ENCODE measurements around the gene NPIPB4.
"Not testable (repeated sequence)": the region's sequence is repeated elsewhere in the genome, so short reads cannot be mapped to it uniquely, and the experiment has no call there.

NPIPB4 gene

GRCh38 chr16:21857656-21858055, at the start of gene NPIPB4:
TSS of gene NPIPB4 (minus strand) at chr16:21857756. CDS start at chr16:21857378, 378 bp downstream.
- DNase-seq, result not testable (repeated sequence)

DNA sequence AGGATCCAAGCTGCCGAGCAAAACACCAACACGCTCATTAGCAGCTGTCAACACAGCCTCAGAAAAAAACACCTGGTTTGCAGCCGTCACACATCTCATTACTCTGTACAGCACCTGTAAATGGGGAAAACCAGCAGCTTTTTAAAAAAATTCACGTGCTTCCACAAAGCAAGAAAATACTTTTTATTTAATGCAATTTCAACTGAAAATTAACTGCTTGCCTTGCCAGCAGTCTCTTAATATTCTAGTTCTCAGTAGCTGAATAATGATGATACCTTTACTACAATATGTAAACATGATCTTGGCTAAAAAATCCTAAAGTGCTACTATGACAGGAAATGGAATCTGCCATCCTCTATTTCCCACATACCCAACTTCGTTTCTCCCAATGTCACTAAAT, 41.4 kb upstream of the NPIPB4 start:
- DNase-seq, result not testable (repeated sequence)

- DNase-seq, result not testable (repeated sequence)
Measured at GRCh38 chr16:21881988-21882387, 24.4 kb upstream of the NPIPB4 start.

DNA sequence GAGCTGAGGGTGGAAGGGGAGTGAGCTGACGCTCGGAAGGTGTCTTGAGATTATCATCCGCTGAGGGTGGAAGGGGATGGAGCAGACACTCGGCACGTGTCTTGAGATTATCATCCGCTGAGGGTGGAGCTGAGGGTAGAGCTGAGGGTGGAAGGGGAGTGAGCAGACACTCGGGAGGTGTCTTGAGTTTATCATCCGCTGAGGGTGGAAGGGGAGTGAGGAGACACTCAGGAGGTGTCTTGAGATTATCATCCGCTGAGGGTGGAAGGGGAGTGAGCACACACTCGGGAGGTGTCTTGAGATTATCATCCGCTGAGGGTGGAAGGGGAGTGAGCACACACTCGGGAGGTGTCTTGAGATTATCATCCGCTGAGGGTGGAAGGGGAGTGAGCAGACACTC, 20.4 kb downstream of the NPIPB4 start:
- DNase-seq, result not testable (repeated sequence)

DNA sequence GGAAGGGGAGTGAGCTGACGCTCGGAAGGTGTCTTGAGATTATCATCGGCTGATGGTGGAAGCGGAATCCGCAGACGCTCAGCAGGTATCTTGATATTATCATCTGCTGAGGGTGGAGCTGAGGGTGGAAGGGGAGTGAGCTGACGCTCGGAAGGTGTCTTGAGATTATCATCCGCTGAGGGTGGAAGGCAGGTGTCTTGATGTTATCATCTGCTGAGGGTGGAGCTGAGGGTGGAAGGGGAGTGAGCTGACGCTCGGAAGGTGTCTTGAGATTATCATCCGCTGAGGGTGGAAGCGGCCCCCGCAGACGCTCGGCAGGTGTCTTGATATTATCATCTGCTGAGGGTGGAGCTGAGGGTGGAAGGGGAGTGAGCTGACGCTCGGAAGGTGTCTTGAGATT, 21.2 kb downstream of the NPIPB4 start:
- not testable (repeated sequence) for DNase-seq

DNA sequence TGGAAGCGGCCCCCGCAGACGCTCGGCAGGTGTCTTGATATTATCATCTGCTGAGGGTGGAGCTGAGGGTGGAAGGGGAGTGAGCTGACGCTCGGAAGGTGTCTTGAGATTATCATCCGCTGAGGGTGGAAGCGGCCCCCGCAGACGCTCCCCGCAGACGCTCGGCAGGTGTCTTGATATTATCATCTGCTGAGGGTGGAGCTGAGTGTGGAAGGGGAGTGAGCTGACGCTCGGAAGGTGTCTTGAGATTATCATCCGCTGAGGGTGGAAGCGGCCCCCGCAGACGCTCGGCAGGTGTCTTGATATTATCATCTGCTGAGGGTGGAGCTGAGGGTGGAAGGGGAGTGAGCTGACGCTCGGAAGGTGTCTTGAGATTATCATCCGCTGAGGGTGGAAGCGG, 21.8 kb downstream of the NPIPB4 start:
- not testable (repeated sequence) for DNase-seq

- not testable (repeated sequence) for DNase-seq
Measured at GRCh38 chr16:21834211-21834610, 23.3 kb downstream of the NPIPB4 start.

GRCh38 chr16:21829929-21830328, 27.6 kb downstream of the NPIPB4 start:
- not testable (repeated sequence) for DNase-seq

DNA sequence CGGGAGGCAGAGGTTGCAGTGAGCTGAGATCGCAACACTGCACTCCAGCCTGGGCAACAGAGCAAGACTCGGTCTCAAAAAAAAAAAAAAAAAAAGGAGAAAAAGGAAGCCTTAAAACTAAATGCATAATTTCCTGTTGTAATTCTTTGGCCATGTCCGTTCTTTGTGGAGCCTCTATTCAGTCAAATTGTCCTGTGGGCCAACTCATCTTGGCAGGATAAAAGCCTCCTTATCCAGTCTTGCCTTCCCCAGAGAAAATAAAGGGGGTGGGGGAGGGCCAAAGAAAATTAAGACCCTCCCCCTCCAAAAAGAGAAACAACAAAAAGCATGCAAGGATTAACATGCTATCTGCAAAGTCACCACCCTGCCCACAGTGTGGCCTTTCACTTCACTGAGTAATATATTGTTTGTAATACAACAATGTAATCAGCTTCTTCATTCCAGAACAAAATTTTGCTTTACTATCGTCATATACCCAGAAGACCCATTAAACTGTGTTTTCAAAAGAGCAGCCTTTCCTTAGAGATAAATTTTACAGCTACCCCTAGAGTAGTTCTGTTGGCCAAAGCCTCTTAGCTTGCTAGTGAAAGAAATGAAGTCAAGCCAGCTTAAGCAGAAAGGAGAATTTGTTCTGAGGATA, 31.4 kb downstream of the NPIPB4 start:
- DNase-seq, result not testable (repeated sequence)

- not testable (repeated sequence) for DNase-seq
Measured at GRCh38 chr16:21825526-21825925, 32.0 kb downstream of the NPIPB4 start.

GRCh38 chr16:21823258-21823657, 34.3 kb downstream of the NPIPB4 start:
- DNase-seq, result not testable (repeated sequence)

DNA sequence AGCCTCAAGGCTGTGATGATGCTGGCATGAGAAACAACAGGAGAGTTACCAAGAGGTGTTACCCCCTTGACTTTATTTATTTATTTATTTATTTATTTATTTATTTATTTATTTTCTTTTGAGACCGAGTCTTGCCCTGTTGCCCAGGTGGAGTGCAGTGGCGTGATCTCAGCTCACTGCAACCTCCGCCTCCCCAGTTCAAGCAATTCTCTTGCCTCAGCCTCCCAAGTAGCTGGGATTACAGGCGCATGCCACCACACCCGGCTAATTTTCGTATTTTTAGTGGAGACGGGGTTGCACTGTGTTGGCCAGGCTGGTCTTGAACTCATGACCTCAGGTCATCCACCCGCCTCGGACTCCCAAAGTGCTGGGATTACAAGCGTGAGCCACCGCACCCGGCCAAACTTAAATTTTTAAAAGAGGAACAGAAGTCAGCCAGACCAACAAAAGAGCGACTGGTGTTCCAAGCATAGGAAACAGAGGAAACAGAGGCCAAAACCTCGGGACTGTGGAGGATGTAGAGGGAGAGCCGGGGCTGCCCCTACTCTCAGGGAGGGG, 36.6 kb downstream of the NPIPB4 start:
- not testable (repeated sequence) for DNase-seq

DNA sequence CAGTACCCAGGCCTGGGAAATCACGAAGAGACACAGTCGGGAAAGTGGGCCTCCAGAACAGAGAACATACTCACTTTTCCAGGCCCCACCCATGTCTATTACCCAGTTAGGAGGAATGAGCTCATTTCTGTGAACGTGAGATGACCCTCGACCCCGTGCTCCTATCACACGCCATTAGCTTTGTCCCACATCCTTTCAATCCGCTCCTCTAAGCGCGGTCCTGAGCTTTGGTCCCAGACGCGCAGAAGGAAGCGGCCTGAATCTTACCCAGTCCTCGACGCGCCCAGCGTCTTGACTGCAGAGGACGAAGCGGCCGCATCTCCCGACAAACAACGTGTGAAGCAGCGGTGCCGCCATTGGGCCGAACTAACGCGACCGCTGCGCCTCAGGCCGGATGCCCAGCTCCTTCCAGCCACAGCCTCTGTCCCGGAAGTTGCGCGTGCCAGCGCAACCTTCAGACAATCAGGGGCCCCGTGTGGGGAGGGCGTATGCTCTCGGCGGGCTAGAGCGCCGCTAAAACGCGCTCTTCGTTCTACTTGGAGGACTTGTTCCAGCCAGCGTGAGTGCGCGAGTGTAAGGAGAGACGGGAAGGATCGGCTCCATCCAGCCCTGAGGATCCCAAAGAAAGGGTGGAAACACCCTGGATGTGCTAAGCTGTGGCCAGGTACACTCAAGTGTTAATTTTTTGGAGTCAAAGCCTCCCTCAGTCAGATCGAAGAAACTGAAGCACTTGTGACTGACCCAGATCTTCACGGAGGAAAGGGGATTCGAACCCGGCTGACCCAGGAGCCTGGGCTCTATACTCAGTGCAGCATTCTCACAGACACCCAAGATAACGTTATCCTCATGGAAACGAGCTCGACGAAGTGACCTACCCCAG, 37.3 kb downstream of the NPIPB4 start:
- DNase-seq, result peak; percentile 50 to 70 (median 66)

DNA sequence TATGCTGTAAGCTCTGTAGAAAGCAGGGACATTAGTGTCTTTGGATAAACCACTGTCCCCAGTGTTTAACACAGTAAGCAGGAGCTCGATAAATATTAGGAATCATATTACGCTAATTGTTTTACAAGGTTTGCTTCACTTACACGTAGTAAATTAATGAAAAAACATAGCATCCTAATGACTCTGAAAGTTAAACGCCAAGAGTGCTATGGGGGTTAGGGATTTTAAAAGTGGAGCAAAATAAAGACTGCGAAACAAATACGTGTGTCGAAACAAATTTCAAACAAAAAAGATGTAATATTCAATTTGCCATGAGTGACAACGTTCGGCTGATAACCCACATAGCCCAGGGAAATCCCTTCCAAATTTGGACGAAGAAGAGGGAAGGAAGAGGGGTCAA, 37.9 kb downstream of the NPIPB4 start:
- DNase-seq, result not testable (repeated sequence)

- DNase-seq, result not testable (repeated sequence)
Measured at GRCh38 chr16:21817012-21817411, 40.5 kb downstream of the NPIPB4 start.

DNA sequence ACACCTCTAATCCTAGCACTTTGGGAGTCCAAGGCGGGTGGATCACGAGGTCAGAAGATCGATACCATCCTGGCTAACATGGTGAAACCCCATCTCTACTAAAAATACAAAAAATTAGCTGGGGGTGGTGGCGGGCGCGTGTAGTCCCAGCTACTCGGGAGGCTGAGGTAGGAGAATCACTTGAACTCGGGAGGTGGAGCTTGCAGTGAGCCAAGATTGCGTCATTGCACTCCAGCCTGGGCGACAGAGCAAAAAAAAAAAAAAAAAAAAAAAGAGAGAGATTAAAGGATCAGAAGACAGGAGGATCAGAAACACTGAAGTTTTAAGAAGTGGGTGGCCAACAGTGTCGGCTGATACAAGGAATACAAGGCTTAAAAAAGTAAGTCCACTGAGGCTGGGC, 41.9 kb downstream of the NPIPB4 start:
- DNase-seq, result not testable (repeated sequence)

GRCh38 chr16:21802375-21802663, 55.2 kb downstream of the NPIPB4 start:
- DNase-seq, result not testable (repeated sequence)

- peak in 2 of 3 experiments; percentile 1 to 36 for DNase-seq
Measured at GRCh38 chr16:21801538-21802374, 55.8 kb downstream of the NPIPB4 start.

DNA sequence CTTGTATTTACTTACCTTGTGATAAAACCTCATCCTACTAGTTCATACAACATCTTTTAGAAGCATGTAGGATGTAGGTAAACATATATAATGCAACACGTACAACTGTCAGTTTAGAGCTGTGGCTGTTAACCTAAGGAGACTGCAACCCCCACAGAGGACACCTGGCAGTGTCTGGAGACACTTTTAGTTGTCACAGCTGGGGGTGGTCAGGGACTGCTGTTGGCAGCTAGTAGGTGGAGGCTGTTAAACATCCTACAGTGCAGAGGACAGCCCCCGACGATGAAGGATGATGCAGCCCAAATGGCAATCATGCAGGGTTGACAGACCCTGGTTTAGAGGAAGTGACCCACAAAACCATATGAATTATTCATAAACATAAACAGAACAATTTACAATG, 59.0 kb downstream of the NPIPB4 start:
- DNase-seq, result not testable (repeated sequence)

- DNase-seq, result not testable (repeated sequence)
Measured at GRCh38 chr16:21793310-21793709, 64.2 kb downstream of the NPIPB4 start.

DNA sequence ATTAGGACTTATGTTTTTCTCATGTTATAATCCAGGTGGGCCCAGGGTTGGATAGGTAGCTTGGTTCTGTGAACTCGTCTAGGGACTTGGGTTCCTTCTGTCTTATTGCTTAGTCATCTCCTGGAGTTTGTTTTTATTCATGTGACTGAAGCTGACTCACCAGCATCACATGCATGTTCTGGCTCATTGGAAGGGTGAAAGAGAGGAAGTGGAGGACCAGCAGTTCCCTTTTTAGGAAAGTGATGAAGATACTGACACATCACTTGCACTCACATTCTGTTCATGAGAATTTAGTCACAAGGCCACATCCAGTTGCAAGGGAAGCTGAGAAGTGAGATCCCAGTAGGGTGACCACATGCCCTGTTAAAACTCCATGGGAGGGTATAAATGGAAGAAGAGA, 67.0 kb downstream of the NPIPB4 start:
- not testable (repeated sequence) for DNase-seq
